Measurements from ENCODE around the gene SULF2.

The SULF2 gene

GRCh38 chr20:47675190-47676142 is 109.8 kb downstream of the SULF2 start:
- Histone ChIP-seq H3K4me3 (ENCODE audit: low read depth, low read length) (no peak overlapping the region), H3K36me3 (replicated peaks) (no peaks in the 10 kb centered on the region), H3K27ac (no peak overlapping the region), H3K27me3 (replicated peaks) (no peaks in the 10 kb centered on the region)
- in situ Hi-C loops (cut with HindIII; ENCODE audit: low pct_ligation_motif_present, low sequenced_read_pairs), result loop anchor here (25.0 kb wide), 1 partner anchor 937 kb away; no protein-coding TSS in a partner anchor
- TF ChIP-seq CTCF (IDR thresholded peaks at IDR 0.05; ENCODE audit: low read depth, low read length, missing control alignments), result no peak
- DNase-seq, result no peak

GRCh38 chr20:47674686-47675085 is 110.6 kb downstream of the SULF2 start:
- no peaks in the 10 kb centered on the region for H3K36me3 ChIP-seq (replicated peaks)
- no peak overlapping the region for H3K4me3 ChIP-seq (ENCODE audit: low read depth, low read length)
- no peaks in the 10 kb centered on the region for H3K27me3 ChIP-seq (replicated peaks)
- no peak for DNase-seq
- in situ Hi-C loops (cut with HindIII; ENCODE audit: low pct_ligation_motif_present, low sequenced_read_pairs), result loop anchor here (25.0 kb wide), 1 partner anchor 938 kb away; no protein-coding TSS in a partner anchor
- no peak overlapping the region for H3K27ac ChIP-seq
- no peak for TF ChIP-seq CTCF (IDR thresholded peaks at IDR 0.05; ENCODE audit: low read depth, low read length, missing control alignments)

- H3K36me3 ChIP-seq (replicated peaks), result no peaks in the 10 kb centered on the region
- DNase-seq, result no peak
- no peak overlapping the region for H3K4me3 ChIP-seq (ENCODE audit: low read depth, low read length)
- no peak for TF ChIP-seq CTCF (IDR thresholded peaks at IDR 0.05; ENCODE audit: low read depth, low read length, missing control alignments)
- no peaks in the 10 kb centered on the region for H3K27me3 ChIP-seq (replicated peaks)
- in situ Hi-C loops (cut with HindIII; ENCODE audit: low pct_ligation_motif_present, low sequenced_read_pairs), result no loop called here
- H3K27ac ChIP-seq, result no peak overlapping the region
Observed at GRCh38 chr20:47674145-47674544, 111.1 kb downstream of the SULF2 start.

GRCh38 chr20:47673671-47673955 is 111.7 kb downstream of the SULF2 start:
- no peak overlapping the region for H3K27ac ChIP-seq
- DNase-seq, result no peak
- no peaks in the 10 kb centered on the region for H3K27me3 ChIP-seq (replicated peaks)
- no peaks in the 10 kb centered on the region for H3K36me3 ChIP-seq (replicated peaks)
- H3K4me3 ChIP-seq (ENCODE audit: low read depth, low read length), result no peak overlapping the region
- no peak for TF ChIP-seq CTCF (IDR thresholded peaks at IDR 0.05; ENCODE audit: low read depth, low read length, missing control alignments)
- in situ Hi-C loops (cut with HindIII; ENCODE audit: low pct_ligation_motif_present, low sequenced_read_pairs), result no loop called here

- Histone ChIP-seq H3K27me3 (replicated peaks) (no peaks in the 10 kb centered on the region), H3K4me3 (ENCODE audit: low read depth, low read length) (no peak overlapping the region), H3K27ac (no peak overlapping the region), H3K36me3 (replicated peaks) (no peaks in the 10 kb centered on the region)
- in situ Hi-C loops (cut with HindIII; ENCODE audit: low pct_ligation_motif_present, low sequenced_read_pairs), result no loop called here
- TF ChIP-seq CTCF (IDR thresholded peaks at IDR 0.05; ENCODE audit: low read depth, low read length, missing control alignments), result no peak
- DNase-seq, result no peak
Observed at GRCh38 chr20:47672886-47673670, 112.2 kb downstream of the SULF2 start.
